Body of pancreas (tissue), 4 donors: ENCODE results near the gene MIEF1. TPM values are rescaled to one million over a fixed set of nuclear protein-coding genes. Genes with fewer than 3 reads are reported as not detected.
A peak's percentile ranks its signal among the peaks of the same experiment; 100 is the strongest.
"Not testable (repeated sequence)": the region's sequence is repeated elsewhere in the genome, so short reads cannot be mapped to it uniquely, and the experiment has no call there.

ENCODE experiments used
- ATAC-seq: fragments of 150-250 bp; one replicate; pipeline ENCODE4 v1.9.1; 2016
- DNase-seq, 4 donors: peaks; one replicate each; pipeline ENCODE4 v3.0.0-alpha.2; 2019
- H3K27ac ChIP-seq, 4 donors: fragments of 200-600 bp; sonication (generic); 1 replicate in 3 of 4; 2 replicates in 1 of 4; pipeline versions ENCODE4 v1.5.1 to v1.6.1; 2016 to 2019; ENCODE audit warnings: mild to moderate bottlenecking in 1 of 4, mixed read lengths in 1 of 4, moderate library complexity in 1 of 4
- H3K27me3 ChIP-seq, 2 donors: fragments of 200-600 bp; sonication (generic); one replicate each; pipeline ENCODE4 v1.6.0; 2016; ENCODE audit warnings: mild to moderate bottlenecking in 1 of 2
- H3K36me3 ChIP-seq, 2 donors: fragments of 200-600 bp; sonication (generic); replicated peaks in 1 of 2; 2 replicates each; pipeline ENCODE4 v1.5.1; 2016; ENCODE audit warnings: low read depth in 2 of 2; ENCODE audit not compliant: insufficient read depth in 1 of 2
- H3K4me1 ChIP-seq: fragments of 200-600 bp; sonication (generic); one replicate; pipeline ENCODE4 v1.6.0; 2016
- H3K4me3 ChIP-seq, 2 donors: fragments of 200-600 bp; sonication (generic); 1 replicate in 1 of 2; 2 replicates in 1 of 2; pipeline ENCODE4 v1.5.1; 2016 to 2019
- H3K9me3 ChIP-seq, 3 donors: fragments of 200-600 bp; sonication (generic); 1 replicate in 2 of 3; 2 replicates in 1 of 3; pipeline ENCODE4 v1.5.1; 2016
- CTCF ChIP-seq, 7 experiments: fragments of 450-650 bp in 4 of 7; fragments of 200-600 bp in 3 of 7; sonication (generic) in 3 of 7; IDR thresholded peaks; one replicate each; pipeline ENCODE4 v1.5.1; 2016 to 2019; ENCODE audit warnings: antibody characterized with exemption in 7 of 7
- POLR2A ChIP-seq, 3 donors: fragments of 450-650 bp; IDR thresholded peaks; one replicate each; pipeline ENCODE4 v1.6.1; 2016; ENCODE audit warnings: antibody characterized with exemption in 3 of 3, mild to moderate bottlenecking in 2 of 3
- WGBS, 2 donors: methylation state at CpG; one replicate each; pipeline ENCODE4 v1.1.5; 2017; 5-methylcytosine and 5-hydroxymethylcytosine counted together
- intact Hi-C: fragments of 100-400 bp; cut with DNase I; formaldehyde crosslinking; loops from one replicate; pipeline ENCODE4 v1.15.1; 2023
- total RNA-seq, 2 donors: library from RNA; depleted of rRNA; stranded (reverse); fragments of >200 nt; gene quantifications; one replicate each; pipeline ENCODE4 v1.1.0, GENCODE V29; 2016

MIEF1 gene
- total RNA-seq, 2 donors from 2014 or later = 9.1 to 14.8 TPM

- Histone ChIP-seq H3K4me3 (peak overlapping the region in 1 of 2 donors; percentile 99), H3K4me1 (peaks cover 36% of the 10 kb centered on the region), H3K27ac (peak overlapping the region; percentile 88 to 96 (median 92)), H3K9me3 (no peaks in the 10 kb centered on the region), H3K27me3 (no peaks in the 10 kb centered on the region), H3K36me3 (peaks cover 0 to 8% of the 10 kb centered on the region in 2 donors)
- intact Hi-C loops = no loop called here
- DNase-seq (no peak), ATAC-seq (peak; percentile 14)
- 17 to 22% methylated on average over 12 to 13 of the region's 13 CpGs for WGBS, 2 donors
- TF ChIP-seq CTCF (IDR thresholded peaks at IDR 0.05) (no peak), POLR2A (IDR thresholded peaks at IDR 0.05) (peak in 1 of 3 donors; percentile 86)
Observed at GRCh38 chr22:39501644-39502108, 414 bp upstream of the MIEF1 start.

GRCh38 chr22:39502789-39503409 is 809 bp downstream of the MIEF1 start:
- DNase-seq = no peak
- 3 to 5% methylated on average over 16 to 18 of the region's 18 CpGs for WGBS, 2 donors
- Histone ChIP-seq H3K9me3 (no peaks in the 10 kb centered on the region), H3K27ac (peak overlapping the region in 3 of 4 donors; percentile 92 to 96 (median 93)), H3K36me3 (peaks cover 0 to 10% of the 10 kb centered on the region in 2 donors), H3K4me1 (peaks cover 33% of the 10 kb centered on the region), H3K27me3 (no peaks in the 10 kb centered on the region), H3K4me3 (peak overlapping the region; percentile 99)
- no peak for ATAC-seq
- no peak for TF ChIP-seq POLR2A (IDR thresholded peaks at IDR 0.05)
- TF ChIP-seq CTCF (IDR thresholded peaks at IDR 0.05) = no peak
- intact Hi-C loops = no loop called here

- Histone ChIP-seq H3K9me3 (no peaks in the 10 kb centered on the region), H3K27me3 (no peaks in the 10 kb centered on the region), H3K4me1 (peaks cover 33% of the 10 kb centered on the region), H3K4me3 (no peak overlapping the region), H3K36me3 (peaks cover 0 to 13% of the 10 kb centered on the region in 2 donors), H3K27ac (no peak overlapping the region)
- intact Hi-C loops = no loop called here
- ATAC-seq (no peak), DNase-seq (no peak)
- 54 to 55% methylated on average over 6 of the region's 6 CpGs for WGBS, 2 donors
- TF ChIP-seq CTCF (IDR thresholded peaks at IDR 0.05) (no peak), POLR2A (IDR thresholded peaks at IDR 0.05) (no peak)
Observed at GRCh38 chr22:39503630-39504029, 1.5 kb downstream of the MIEF1 start.

GRCh38 chr22:39504071-39504470 is 2.0 kb downstream of the MIEF1 start:
- Histone ChIP-seq H3K9me3 (no peaks in the 10 kb centered on the region), H3K36me3 (peaks cover 0 to 13% of the 10 kb centered on the region in 2 donors), H3K4me3 (no peak overlapping the region), H3K27me3 (no peaks in the 10 kb centered on the region), H3K27ac (no peak overlapping the region), H3K4me1 (peaks cover 33% of the 10 kb centered on the region)
- intact Hi-C loops = no loop called here
- TF ChIP-seq POLR2A (IDR thresholded peaks at IDR 0.05) = no peak
- no peak for TF ChIP-seq CTCF (IDR thresholded peaks at IDR 0.05)
- 86 to 94% methylated on average over 16 of the region's 16 CpGs for WGBS, 2 donors
- ATAC-seq (no peak), DNase-seq (no peak)

GRCh38 chr22:39507021-39507420 is 4.9 kb downstream of the MIEF1 start:
- 85 to 88% methylated on average over 10 of the region's 10 CpGs for WGBS, 2 donors
- H3K4me3 ChIP-seq, intact Hi-C loops, DNase-seq, H3K27me3 ChIP-seq, H3K9me3 ChIP-seq, ATAC-seq, H3K27ac ChIP-seq: not testable (repeated sequence)
- H3K4me1 ChIP-seq = peaks cover 14% of the 10 kb centered on the region
- H3K36me3 ChIP-seq = peaks cover 0 to 20% of the 10 kb centered on the region in 2 donors
